GM19372 (cell line): ENCODE results near the gene TTC9B.
"Not testable (repeated sequence)": the region's sequence is repeated elsewhere in the genome, so short reads cannot be mapped to it uniquely, and the experiment has no call there.

ENCODE experiments used
- ATAC-seq: cut with Tn5 transposase; IDR thresholded peaks from one replicate; pipeline ENCODE4 v1.9.1; 2021; ENCODE audit warnings: mild to moderate bottlenecking, low read depth, moderate library complexity; ENCODE audit not compliant: unreplicated experiment

The TTC9B gene

GRCh38 chr19:40234429-40235237 lies 16.4 kb upstream of the TTC9B start:
- ATAC-seq = no peak

- ATAC-seq = no peak
Observed at GRCh38 chr19:40233811-40234389, 15.7 kb upstream of the TTC9B start.

GRCh38 chr19:40232949-40233810 lies 15.0 kb upstream of the TTC9B start:
- no peak for ATAC-seq

GRCh38 chr19:40232479-40232878 lies 14.3 kb upstream of the TTC9B start:
- ATAC-seq = no peak

GRCh38 chr19:40231544-40232424 lies 13.6 kb upstream of the TTC9B start:
- ATAC-seq = no peak

GRCh38 chr19:40231057-40231456 lies 12.9 kb upstream of the TTC9B start:
- no peak for ATAC-seq

- no peak for ATAC-seq
Observed at GRCh38 chr19:40229926-40230417, 11.8 kb upstream of the TTC9B start.

GRCh38 chr19:40229484-40229883 lies 11.3 kb upstream of the TTC9B start:
- no peak for ATAC-seq

GRCh38 chr19:40228863-40229262 lies 10.7 kb upstream of the TTC9B start:
- ATAC-seq = no peak

GRCh38 chr19:40228346-40228745 lies 10.2 kb upstream of the TTC9B start:
- no peak for ATAC-seq

- no peak for ATAC-seq
Observed at GRCh38 chr19:40225440-40226305, 7.5 kb upstream of the TTC9B start.

GRCh38 chr19:40224342-40225150 lies 6.4 kb upstream of the TTC9B start:
- no peak for ATAC-seq

GRCh38 chr19:40223135-40223822 lies 5.1 kb upstream of the TTC9B start:
- ATAC-seq = no peak

- ATAC-seq = no peak
Observed at GRCh38 chr19:40221858-40222619, 3.9 kb upstream of the TTC9B start.

- no peak for ATAC-seq
Observed at GRCh38 chr19:40220674-40221073, 2.5 kb upstream of the TTC9B start.

- no peak for ATAC-seq
Observed at GRCh38 chr19:40219721-40220276, 1.6 kb upstream of the TTC9B start.

- not testable (repeated sequence) for ATAC-seq
Observed at GRCh38 chr19:40219029-40219428, 845 bp upstream of the TTC9B start.
